Natural killer cell (primary cell): Measurements from ENCODE around the gene RDX. TPM values are rescaled to one million over a fixed set of nuclear protein-coding genes. Genes with fewer than 3 reads are reported as not detected.

ENCODE experiments used
- ATAC-seq, 3 donors: fragments of 150-1000 bp in 2 of 3; fragments of 200-7000 bp in 1 of 3; cut with Tn5 transposase; 1 replicate in 1 of 3; 2 replicates in 2 of 3; pipeline ENCODE4 v1.10.0; 2021; ENCODE audit warnings: mild to moderate bottlenecking in 2 of 3, moderate library complexity in 2 of 3
- DNase-seq, 2 donors: peaks; one replicate each; pipeline versions ENCODE4 v3.0.0 to v3.0.0-alpha.2; 2013 to 2021; ENCODE audit warnings: mixed read lengths in 1 of 2
- H3K27ac ChIP-seq: one replicate; pipeline ENCODE4 v1.5.1; 2013; ENCODE audit warnings: mild to moderate bottlenecking, low read length
- H3K27me3 ChIP-seq: one replicate; pipeline ENCODE4 v1.6.1; 2013; ENCODE audit warnings: low read length; ENCODE audit not compliant: control insufficient read depth, insufficient read depth
- H3K36me3 ChIP-seq: one replicate; pipeline ENCODE4 v1.6.1; 2013; ENCODE audit warnings: low read length; ENCODE audit not compliant: control insufficient read depth, insufficient read depth
- H3K4me1 ChIP-seq: one replicate; pipeline ENCODE4 v1.6.1; 2013; ENCODE audit warnings: low read length; ENCODE audit not compliant: control insufficient read depth, insufficient read depth
- H3K4me3 ChIP-seq: one replicate; pipeline ENCODE4 v1.5.1; 2013; ENCODE audit warnings: low read length
- H3K9me3 ChIP-seq: one replicate; pipeline ENCODE4 v1.6.1; 2013; ENCODE audit warnings: low read length; ENCODE audit not compliant: control insufficient read depth, insufficient read depth
- H3K27ac Mint-ChIP-seq, 2 donors: one replicate each; pipeline ENCODE4 v1.8.0; 2022; ENCODE audit warnings: mild to moderate bottlenecking in 2 of 2, mixed read lengths in 2 of 2, moderate library complexity in 1 of 2
- H3K27me3 Mint-ChIP-seq, 2 donors: one replicate each; pipeline ENCODE4 v1.8.0; 2022; ENCODE audit warnings: low read depth in 2 of 2, mixed read lengths in 2 of 2
- H3K36me3 Mint-ChIP-seq: one replicate; pipeline ENCODE4 v1.8.0; 2022; ENCODE audit warnings: mixed read lengths
- H3K4me1 Mint-ChIP-seq, 2 donors: one replicate each; pipeline ENCODE4 v1.8.0; 2022; ENCODE audit warnings: mixed read lengths in 2 of 2
- H3K4me3 Mint-ChIP-seq: one replicate; pipeline ENCODE4 v1.8.0; 2022; ENCODE audit warnings: mild to moderate bottlenecking, moderate library complexity, mixed read lengths
- H3K9me3 Mint-ChIP-seq, 2 donors: one replicate each; pipeline ENCODE4 v1.8.0; 2022; ENCODE audit warnings: mixed read lengths in 2 of 2
- CTCF ChIP-seq: fragments of 200-600 bp; IDR thresholded peaks from one replicate; pipeline ENCODE4 v1.8.0; 2022; ENCODE audit warnings: antibody characterized with exemption
- WGBS: methylation state at CpG from one replicate; pipeline ENCODE4 v1.1.7; 2013; ENCODE audit warnings: missing lambda C conversion rate; ENCODE audit not compliant: insufficient coverage; 5-methylcytosine and 5-hydroxymethylcytosine counted together
- intact Hi-C: fragments of 100-400 bp; cut with micrococcal nuclease; formaldehyde crosslinking; loops from one replicate; pipeline ENCODE4 v1.14.2; 2022
- total RNA-seq, 4 donors: library from RNA; stranded (reverse); fragments of 120-200 nt in 1 of 4; gene quantifications; one replicate each; pipeline versions ENCODE4 v1.2.3 to v1.2.4, GENCODE V29; 2013 to 2022

The RDX gene
- total RNA-seq, 3 donors from 2014 or later (not counting 1 experiment from before 2014, with no cell fraction given) = 22.6 to 31.1 (median 25.9) TPM

GRCh38 chr11:110327508-110327907 is 31.1 kb upstream of the RDX start:
- peaks cover 0 to 2% of the 10 kb centered on the region in 2 donors for H3K27me3 Mint-ChIP-seq
- peaks cover 6% of the 10 kb centered on the region for H3K9me3 ChIP-seq
- H3K36me3 ChIP-seq = no peaks in the 10 kb centered on the region
- DNase-seq (no peak), ATAC-seq (no peak)
- H3K27ac ChIP-seq = no peak overlapping the region
- H3K27ac Mint-ChIP-seq = no peak overlapping the region
- WGBS = 63% methylated on average over 1 of the region's 3 CpGs
- H3K4me3 Mint-ChIP-seq = no peak overlapping the region
- H3K4me3 ChIP-seq = no peak overlapping the region
- H3K4me1 Mint-ChIP-seq = peaks cover 5% of the 10 kb centered on the region in 2 donors
- H3K36me3 Mint-ChIP-seq = no peaks in the 10 kb centered on the region
- intact Hi-C loops = no loop called here
- TF ChIP-seq CTCF = no peak
- H3K4me1 ChIP-seq = peaks cover 14% of the 10 kb centered on the region
- H3K9me3 Mint-ChIP-seq = no peaks in the 10 kb centered on the region
- H3K27me3 ChIP-seq = no peaks in the 10 kb centered on the region

GRCh38 chr11:110323786-110324185 is 27.4 kb upstream of the RDX start:
- DNase-seq (no peak), ATAC-seq (no peak)
- H3K4me3 Mint-ChIP-seq = no peak overlapping the region
- no peak for TF ChIP-seq CTCF
- intact Hi-C loops = no loop called here
- no peaks in the 10 kb centered on the region for H3K36me3 ChIP-seq
- WGBS = 97% methylated on average over 3 of the region's 4 CpGs
- no peak overlapping the region for H3K4me3 ChIP-seq
- H3K4me1 Mint-ChIP-seq = peaks cover 5% of the 10 kb centered on the region in 2 donors
- H3K27me3 ChIP-seq = no peaks in the 10 kb centered on the region
- peaks cover 14% of the 10 kb centered on the region for H3K4me1 ChIP-seq
- H3K36me3 Mint-ChIP-seq = no peaks in the 10 kb centered on the region
- no peaks in the 10 kb centered on the region for H3K9me3 ChIP-seq
- H3K27ac Mint-ChIP-seq = no peak overlapping the region
- H3K9me3 Mint-ChIP-seq = no peaks in the 10 kb centered on the region
- H3K27ac ChIP-seq = no peak overlapping the region
- peaks cover 0 to 2% of the 10 kb centered on the region in 2 donors for H3K27me3 Mint-ChIP-seq

GRCh38 chr11:110319501-110319900 is 23.1 kb upstream of the RDX start:
- Histone ChIP-seq H3K4me3 (no peak overlapping the region), H3K9me3 (no peaks in the 10 kb centered on the region), H3K4me1 (no peaks in the 10 kb centered on the region), H3K36me3 (no peaks in the 10 kb centered on the region), H3K27ac (no peak overlapping the region), H3K27me3 (no peaks in the 10 kb centered on the region)
- ATAC-seq (no peak), DNase-seq (no peak)
- Mint-ChIP-seq H3K4me3 (no peak overlapping the region), H3K9me3 (no peaks in the 10 kb centered on the region), H3K4me1 (no peaks in the 10 kb centered on the region), H3K27me3 (peaks cover 4 to 5% of the 10 kb centered on the region in 2 donors), H3K27ac (no peak overlapping the region), H3K36me3 (no peaks in the 10 kb centered on the region)
- TF ChIP-seq CTCF = no peak
- WGBS = 92% methylated on average over 2 of the region's 3 CpGs
- intact Hi-C loops = no loop called here

- Histone ChIP-seq H3K4me3 (no peak overlapping the region), H3K27me3 (no peaks in the 10 kb centered on the region), H3K27ac (no peak overlapping the region), H3K36me3 (no peaks in the 10 kb centered on the region), H3K4me1 (no peaks in the 10 kb centered on the region), H3K9me3 (no peaks in the 10 kb centered on the region)
- Mint-ChIP-seq H3K27me3 (peaks cover 2 to 5% of the 10 kb centered on the region in 2 donors), H3K4me3 (no peak overlapping the region), H3K4me1 (no peaks in the 10 kb centered on the region), H3K27ac (no peak overlapping the region), H3K9me3 (no peaks in the 10 kb centered on the region), H3K36me3 (no peaks in the 10 kb centered on the region)
- intact Hi-C loops = no loop called here
- TF ChIP-seq CTCF = no peak
- ATAC-seq (no peak), DNase-seq (no peak)
- WGBS = 89% methylated on average over 1 of the region's 1 CpG
These were observed 22.4 kb upstream of the RDX start for GRCh38 chr11:110318638-110319404.
